ENCODE data around the gene MFF. TPM values are rescaled to one million over a fixed set of nuclear protein-coding genes. Genes with fewer than 3 reads are reported as not detected.

Gene MFF
- total and polyA plus RNA-seq, 2 of the 8 experiments (the other 6 are each of a cell fraction or from before 2014, with no cell fraction given) = 36.2 to 86.8 TPM

GRCh38 chr2:227301523-227301922 lies 23.5 kb upstream of the MFF start:
- no peak overlapping the region for H3K23ac ChIP-seq (ENCODE audit: insufficient read length)
- no peak overlapping the region for H2BK120ac ChIP-seq (replicated peaks; ENCODE audit: low read depth, low read length)
- DNase-seq (ENCODE audit: low read depth in 1 of 2, low spot score in 2 of 2) (no peak), FAIRE-seq (no peak)
- H3K18ac ChIP-seq (ENCODE audit: extremely low read depth, low read length) = no peak overlapping the region
- no peaks in the 10 kb centered on the region for H3K9me3 ChIP-seq (ENCODE audit: insufficient read depth in 2 of 2, low read depth in 1 of 2, low read length in 1 of 2)
- no peak overlapping the region for H2AFZ ChIP-seq (ENCODE audit: low read length)
- no peak overlapping the region for H4K91ac ChIP-seq (replicated peaks; ENCODE audit: insufficient read length, low read length)
- CTCF ChIA-PET (ENCODE audit: partially characterized antibody) = interaction anchor here (0.6 to 1.7 kb wide), 4 partner anchors 8 to 194 kb away, joined by 3 read pairs; no protein-coding TSS in a partner anchor
- H3K79me2 ChIP-seq (ENCODE audit: control insufficient read depth in 1 of 2, insufficient read depth in 2 of 2, low read length in 2 of 2) = no peaks in the 10 kb centered on the region
- H3K56ac ChIP-seq (replicated peaks; ENCODE audit: insufficient read length, low read depth, low read length) = no peak overlapping the region
- H3K4me1 ChIP-seq (replicated peaks in 1 of 4; ENCODE audit: control insufficient read depth in 3 of 4, insufficient read depth in 4 of 4, low read length in 3 of 4) = no peaks in the 10 kb centered on the region
- H2AK5ac ChIP-seq (ENCODE audit: low read depth, low read length) = no peak overlapping the region
- no peak overlapping the region for H3K9ac ChIP-seq (replicated peaks in 1 of 4; ENCODE audit: extremely low read depth in 1 of 4, low read depth in 3 of 4, low read length in 3 of 4)
- H3K27me3 ChIP-seq (replicated peaks in 1 of 4; ENCODE audit: control insufficient read depth in 3 of 4, extremely low read depth in 1 of 4, insufficient read depth in 3 of 4, low read length in 3 of 4) = no peaks in the 10 kb centered on the region
- H2BK12ac ChIP-seq (ENCODE audit: low read depth, low read length) = no peak overlapping the region
- H4K8ac ChIP-seq (ENCODE audit: extremely low read depth, insufficient read depth, low read length) = no peak overlapping the region
- no peaks in the 10 kb centered on the region for H4K20me1 ChIP-seq (replicated peaks in 1 of 2; ENCODE audit: control insufficient read depth in 1 of 2, insufficient read depth in 2 of 2, low read length in 2 of 2)
- H4K5ac ChIP-seq (ENCODE audit: insufficient read length, low read depth, low read length) = no peak overlapping the region
- H3K36me3 ChIP-seq (ENCODE audit: control insufficient read depth in 2 of 4, insufficient read depth in 4 of 4, low read length in 3 of 4) = no peaks in the 10 kb centered on the region
- no peak overlapping the region for H3K14ac ChIP-seq (ENCODE audit: insufficient read length)
- H3K4ac ChIP-seq (replicated peaks; ENCODE audit: insufficient read length, low read depth, low read length) = no peak overlapping the region
- H2BK15ac ChIP-seq (ENCODE audit: low read length) = no peak overlapping the region
- H2BK20ac ChIP-seq (ENCODE audit: low read length) = no peak overlapping the region
- H3K4me3 ChIP-seq (ENCODE audit: extremely low read depth in 1 of 4, insufficient read depth in 2 of 4, low read depth in 3 of 4, low read length in 4 of 4) = no peak overlapping the region
- no peaks in the 10 kb centered on the region for H3K23me2 ChIP-seq (ENCODE audit: low read depth, low read length)
- H2BK5ac ChIP-seq (ENCODE audit: low read depth, low read length) = no peak overlapping the region
- 92% methylated on average over 1 of the region's 1 CpG; no CpG with 5 or more reads in 1 of the 2 experiments for WGBS, 2 experiments (ENCODE audit: extremely low coverage in 1 of 2, insufficient coverage in 1 of 2, insufficient read length in 1 of 2, insufficient replicate concordance in 2 of 2, low coverage in 1 of 2, low lambda C conversion rate in 2 of 2, missing lambda C conversion rate in 1 of 2)
- POLR2A ChIA-PET (ENCODE audit: partially characterized antibody) = no interaction called here
- no peaks in the 10 kb centered on the region for H3K79me1 ChIP-seq (ENCODE audit: low read depth, low read length)
- H3K4me2 ChIP-seq (ENCODE audit: insufficient read depth in 1 of 2, low read depth in 2 of 2, low read length in 2 of 2) = no peak overlapping the region
- no peak overlapping the region for H3K27ac ChIP-seq (ENCODE audit: low read depth, low read length)

Data from H1 (cell line).